Cardiac fibroblast (primary cell): ENCODE measurements around the gene RAP1B.

ENCODE experiments used
- DNase-seq, 2 donors: peaks; one replicate each; pipeline versions ENCODE4 v3.0.0 to v3.0.0-alpha.2; 2010; ENCODE audit warnings: low read depth in 2 of 2
- H3K4me3 ChIP-seq, 2 donors: replicated peaks in 1 of 2; 1 replicate in 1 of 2; 2 replicates in 1 of 2; pipeline ENCODE4 v1.5.1; 2011; ENCODE audit warnings: low read depth in 2 of 2, low read length in 2 of 2, mild to moderate bottlenecking in 2 of 2, moderate library complexity in 1 of 2
- CTCF ChIP-seq: IDR thresholded peaks from one replicate; pipeline ENCODE4 v1.5.1; 2011; ENCODE audit warnings: low read depth, mild to moderate bottlenecking, low read length, inconsistent platforms

Gene RAP1B

DNA sequence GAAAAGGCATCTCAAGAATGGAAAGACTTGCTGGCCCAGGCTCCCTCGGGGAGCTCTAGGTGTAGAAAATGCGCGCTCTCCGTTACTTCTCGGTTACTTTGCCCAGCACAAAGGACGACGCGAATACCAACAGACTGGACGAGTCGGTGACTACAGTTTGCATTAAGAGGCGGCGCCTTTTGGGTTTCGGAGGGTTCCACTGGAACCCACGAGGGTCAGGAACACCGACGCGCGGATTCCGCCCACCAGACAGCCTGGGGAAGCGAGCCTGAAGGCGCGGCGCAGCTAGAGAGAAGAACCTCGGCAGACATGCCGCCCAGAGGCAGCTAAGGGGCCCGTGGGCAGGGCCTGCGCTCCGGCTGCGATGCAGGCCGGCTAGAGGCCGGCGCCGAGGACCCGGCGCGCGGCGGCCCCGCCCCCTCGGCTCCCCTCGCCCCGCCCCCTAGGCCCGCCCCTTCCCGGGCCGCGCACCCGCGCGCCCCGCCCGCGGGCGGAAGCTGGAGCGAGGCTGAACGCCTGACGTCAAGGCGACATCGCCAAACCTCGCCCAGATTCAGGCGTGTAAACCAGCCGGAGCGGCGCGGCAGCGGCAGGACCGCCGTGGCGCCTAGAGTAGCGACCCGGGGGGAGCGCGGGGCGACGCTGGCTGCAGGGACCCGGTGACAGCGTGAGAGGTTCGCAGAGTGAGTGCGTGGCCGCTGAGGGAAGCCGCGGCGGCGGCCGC is at the start of gene RAP1B:
Gene RAP1B, plus strand, starts transcription at position 530 of the 724 bp plus-strand sequence. CDS start 37,826 bp downstream, outside the sequence.
- H3K4me3 ChIP-seq, result peak within 1 kb of the TSS; percentile 85 to 89
- DNase-seq, result peak; percentile 88 to 94
- TF ChIP-seq CTCF, result no peak

- no peak overlapping the region for H3K4me3 ChIP-seq
- TF ChIP-seq CTCF, result no peak
- no peak for DNase-seq
Measured at GRCh38 chr12:68561830-68562229, 48.9 kb upstream of the RAP1B start.

GRCh38 chr12:68564166-68564565 is 46.5 kb upstream of the RAP1B start:
- H3K4me3 ChIP-seq, result no peak overlapping the region
- DNase-seq, result no peak
- no peak for TF ChIP-seq CTCF

- no peak for TF ChIP-seq CTCF
- peak; percentile 54 to 80 for DNase-seq
Measured at GRCh38 chr12:68565391-68565903, 45.3 kb upstream of the RAP1B start.

DNA sequence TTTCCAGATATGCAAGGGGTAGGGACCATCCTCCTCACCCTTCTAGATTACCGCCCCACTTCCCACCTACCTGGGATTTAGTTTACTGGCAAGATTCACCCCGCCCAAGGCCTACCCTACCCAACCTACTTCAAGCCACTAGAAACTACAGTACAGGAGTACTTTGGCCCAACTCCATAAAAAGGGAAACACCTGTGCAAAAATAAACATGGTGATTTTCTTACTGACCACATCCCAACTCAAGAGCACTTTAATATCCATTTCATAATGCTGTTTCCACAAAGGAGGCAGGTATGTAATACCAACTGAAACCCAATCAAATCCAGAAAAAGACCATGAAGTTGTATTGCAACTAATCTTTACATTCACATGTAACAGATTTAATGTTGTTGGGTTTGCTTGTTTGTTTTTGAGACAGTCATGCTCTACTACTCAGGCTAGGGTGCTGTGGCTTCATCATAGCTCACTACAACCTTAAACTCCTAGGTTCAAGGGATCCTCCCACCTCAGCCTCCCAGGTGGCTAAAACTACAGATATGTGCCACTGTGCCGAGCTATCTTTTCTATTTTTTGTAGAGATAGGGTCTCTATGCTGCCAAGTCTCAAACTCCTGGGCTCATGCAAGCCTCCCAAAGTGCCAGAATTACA is 41.7 kb upstream of the RAP1B start:
- no peak overlapping the region for H3K4me3 ChIP-seq
- DNase-seq, result no peak
- TF ChIP-seq CTCF, result no peak

More at GRCh38 chr12:68565391-68565903, 45.3 kb upstream of the RAP1B start:
- no peak overlapping the region for H3K4me3 ChIP-seq

- H3K4me3 ChIP-seq, result no peak overlapping the region
- TF ChIP-seq CTCF, result no peak
- no peak for DNase-seq
Measured at GRCh38 chr12:68572661-68573060, 38.0 kb upstream of the RAP1B start.
